Type B pancreatic cell (in vitro differentiated cells): Measurements from ENCODE around the gene PRMT3. TPM values are rescaled to one million over a fixed set of nuclear protein-coding genes. Genes with fewer than 3 reads are reported as not detected.
"Not testable (repeated sequence)": the region's sequence is repeated elsewhere in the genome, so short reads cannot be mapped to it uniquely, and the experiment has no call there.

Source experiments
- DNase-seq: peaks from one replicate; pipeline ENCODE4 v3.0.0; 2021; ENCODE audit warnings: mixed read lengths; ENCODE audit not compliant: unreplicated experiment; ENCODE audit errors: extremely low spot score
- H3K27ac Mint-ChIP-seq: 2 replicates; pipeline ENCODE4 v1.8.0; 2021; ENCODE audit warnings: mild to moderate bottlenecking, mixed read lengths
- H3K27me3 Mint-ChIP-seq: 2 replicates; pipeline ENCODE4 v1.8.0; 2021; ENCODE audit warnings: mixed read lengths
- H3K36me3 Mint-ChIP-seq: 2 replicates; pipeline ENCODE4 v1.8.0; 2021; ENCODE audit warnings: mixed read lengths
- H3K4me1 Mint-ChIP-seq: one replicate; pipeline ENCODE4 v1.8.0; 2021; ENCODE audit warnings: mixed read lengths; ENCODE audit not compliant: unreplicated experiment
- H3K4me3 Mint-ChIP-seq: 2 replicates; pipeline ENCODE4 v1.8.0; 2021; ENCODE audit warnings: mild to moderate bottlenecking, mixed read lengths
- H3K9me3 Mint-ChIP-seq: 2 replicates; pipeline ENCODE4 v1.8.0; 2021; ENCODE audit warnings: mixed read lengths
- CTCF ChIP-seq: fragments of 200-600 bp; sonication (generic); conservative IDR thresholded peaks from 2 replicates; pipeline ENCODE4 v1.5.0; 2021; ENCODE audit warnings: antibody characterized with exemption, mild to moderate bottlenecking
- total RNA-seq: library from RNA; stranded (reverse); gene quantifications from 2 replicates; pipeline ENCODE4 v1.2.1, GENCODE V29; 2021; ENCODE audit warnings: low replicate concordance

The PRMT3 gene
- total RNA-seq, 1 donor from 2014 or later = 15.4 TPM

DNA sequence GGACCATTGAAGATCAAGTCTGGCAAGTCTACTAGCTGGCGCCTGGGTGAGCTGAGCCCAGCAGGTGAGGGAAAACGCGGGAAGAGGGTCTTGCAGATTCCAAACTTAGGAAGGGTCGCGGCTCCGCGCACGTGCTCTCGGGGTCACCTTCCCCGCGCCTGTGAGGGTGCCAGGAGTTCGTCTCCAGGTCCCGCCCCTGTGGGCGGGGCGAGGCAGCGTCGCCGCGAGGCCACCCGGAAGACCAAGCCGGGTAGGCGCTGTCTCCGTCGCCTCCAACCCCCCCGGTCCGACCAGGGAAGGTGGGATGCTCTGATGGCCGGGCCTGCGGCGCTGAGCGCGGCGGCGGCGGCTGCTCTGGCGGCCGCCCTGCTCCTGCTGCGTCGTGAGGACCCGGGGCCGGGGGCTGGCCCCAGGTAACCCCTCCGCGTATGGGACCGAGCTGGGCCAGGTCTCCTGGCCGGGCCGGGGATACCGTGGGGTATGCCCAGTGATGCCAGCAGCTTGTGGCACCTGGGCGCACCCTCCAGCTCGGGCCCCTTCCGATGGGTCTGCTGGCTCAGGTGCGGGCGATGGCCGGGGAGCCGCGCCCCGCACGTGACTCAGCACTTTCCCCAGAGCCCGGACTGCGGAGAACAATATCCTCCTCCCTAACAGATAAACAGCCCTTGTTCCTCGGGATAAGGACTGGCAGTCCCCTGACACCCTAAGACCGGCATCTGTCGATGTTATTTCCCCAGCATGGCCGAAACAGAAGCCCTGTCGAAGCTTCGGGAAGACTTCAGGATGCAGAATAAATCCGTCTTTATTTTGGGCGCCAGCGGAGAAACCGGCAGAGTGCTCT lies 23.8 kb upstream of the PRMT3 start, which contains the start of gene HTATIP2:
TSS of gene HTATIP2 (plus strand) at position 215 of the 841 bp plus-strand sequence. CDS start at position 739, 524 bp downstream.
- Mint-ChIP-seq H3K36me3 (no peaks in the 10 kb centered on the region), H3K27ac (peak within 1 kb of the TSS; percentile 74), H3K27me3 (peaks cover 25% of the 10 kb centered on the region), H3K4me1 (peaks cover 4% of the 10 kb centered on the region), H3K9me3 (no peaks in the 10 kb centered on the region), H3K4me3 (peak within 1 kb of the TSS; percentile 90)
- DNase-seq = no peak
- TF ChIP-seq CTCF = no peak

- H3K27ac Mint-ChIP-seq = peak overlapping the region; percentile 74
- no peaks in the 10 kb centered on the region for H3K9me3 Mint-ChIP-seq
- H3K36me3 Mint-ChIP-seq = no peaks in the 10 kb centered on the region
- no peak for DNase-seq
- peaks cover 4% of the 10 kb centered on the region for H3K4me1 Mint-ChIP-seq
- no peak for TF ChIP-seq CTCF
- peaks cover 22% of the 10 kb centered on the region for H3K27me3 Mint-ChIP-seq
- peak overlapping the region; percentile 86 for H3K4me3 Mint-ChIP-seq
Measured at GRCh38 chr11:20364341-20364792, 23.1 kb upstream of the PRMT3 start.

- not testable (repeated sequence) for H3K4me1 Mint-ChIP-seq, H3K9me3 Mint-ChIP-seq, H3K4me3 Mint-ChIP-seq, H3K36me3 Mint-ChIP-seq, DNase-seq, H3K27ac Mint-ChIP-seq
- peaks cover 21% of the 10 kb centered on the region for H3K27me3 Mint-ChIP-seq
Measured at GRCh38 chr11:20365465-20365864, 22.1 kb upstream of the PRMT3 start.

DNA sequence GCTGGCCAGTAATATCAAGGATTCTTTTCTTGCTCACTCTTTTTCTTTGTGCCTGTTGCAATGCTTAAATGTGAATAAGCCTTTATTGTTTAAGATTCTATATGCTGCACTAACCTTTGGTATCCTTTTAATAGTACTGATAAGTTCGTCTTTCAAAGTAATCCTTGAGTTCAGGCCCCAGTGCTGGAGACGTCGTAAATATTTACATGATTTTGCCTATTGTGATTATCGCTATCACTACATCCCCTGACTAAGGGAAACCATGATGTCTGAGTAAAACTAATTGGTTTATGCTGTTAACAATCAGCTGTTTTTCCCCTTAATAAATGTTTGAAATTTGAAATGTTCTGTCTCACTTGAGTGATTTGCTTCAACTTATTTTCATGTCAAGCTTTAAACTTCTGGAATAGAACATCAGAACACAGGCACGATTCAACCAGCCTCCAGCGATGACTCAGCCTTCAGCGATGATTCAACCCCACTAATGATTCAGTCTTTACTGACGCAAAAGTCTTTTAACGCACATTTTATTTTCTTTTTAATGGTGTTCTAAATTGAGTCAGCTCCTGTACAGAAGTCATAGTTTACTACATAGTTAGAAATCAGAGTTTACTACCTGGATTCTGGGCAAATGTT lies 20.1 kb upstream of the PRMT3 start:
- Mint-ChIP-seq H3K27ac (no peak overlapping the region), H3K4me1 (peaks cover 4% of the 10 kb centered on the region), H3K9me3 (no peaks in the 10 kb centered on the region), H3K27me3 (peaks cover 20% of the 10 kb centered on the region), H3K4me3 (peak overlapping the region; percentile 38), H3K36me3 (no peaks in the 10 kb centered on the region)
- DNase-seq = no peak
- TF ChIP-seq CTCF = no peak

GRCh38 chr11:20368438-20368837 lies 19.1 kb upstream of the PRMT3 start:
- no peaks in the 10 kb centered on the region for H3K36me3 Mint-ChIP-seq
- H3K4me3 Mint-ChIP-seq = no peak overlapping the region
- H3K9me3 Mint-ChIP-seq = no peaks in the 10 kb centered on the region
- no peak for TF ChIP-seq CTCF
- no peak overlapping the region for H3K27ac Mint-ChIP-seq
- DNase-seq = no peak
- peaks cover 4% of the 10 kb centered on the region for H3K4me1 Mint-ChIP-seq
- H3K27me3 Mint-ChIP-seq = peaks cover 10% of the 10 kb centered on the region

DNA sequence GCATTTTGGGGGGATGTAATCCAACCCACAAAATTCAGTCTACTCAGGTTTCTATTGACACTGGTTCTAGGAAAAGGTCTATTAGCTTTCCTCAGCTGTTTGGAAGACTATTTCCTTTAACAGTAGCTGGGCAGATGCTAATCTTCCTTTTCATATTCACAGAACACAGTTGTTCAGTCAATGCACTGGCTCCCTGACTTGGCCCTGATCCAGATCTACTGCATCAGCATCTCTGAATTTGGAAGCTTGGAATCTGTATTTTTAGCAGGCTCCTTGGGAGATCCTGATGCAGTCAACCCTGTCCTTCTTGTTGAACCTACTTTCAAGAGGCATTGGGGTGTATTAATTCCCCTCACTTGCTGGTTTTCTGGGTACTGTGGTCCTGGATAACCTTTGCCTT lies 17.7 kb upstream of the PRMT3 start:
- no peaks in the 10 kb centered on the region for H3K36me3 Mint-ChIP-seq
- H3K27ac Mint-ChIP-seq = no peak overlapping the region
- H3K4me3 Mint-ChIP-seq = no peak overlapping the region

More for the DNA sequence above, 17.7 kb upstream of the PRMT3 start:
- DNase-seq = no peak
- H3K9me3 Mint-ChIP-seq = no peaks in the 10 kb centered on the region
- H3K4me1 Mint-ChIP-seq = peaks cover 5% of the 10 kb centered on the region
- H3K27me3 Mint-ChIP-seq = peaks cover 4% of the 10 kb centered on the region
- no peak for TF ChIP-seq CTCF
